Testis (tissue), 2 donors: ENCODE data around the gene ANAPC1.

Source experiments
- POLR2A ChIP-seq: fragments of 450-650 bp; IDR thresholded peaks from one replicate; pipeline ENCODE4 v1.6.1; 2017; ENCODE audit warnings: antibody characterized with exemption, mild to moderate bottlenecking, moderate library complexity
- TF ChIP-seq, protein P1 (sequence below), 3 experiments: fragments of 450-650 bp in 2 of 3; fragments of 200-600 bp in 1 of 3; sonication (generic) in 1 of 3; IDR thresholded peaks; one replicate each; pipeline ENCODE4 v1.5.1; 2016 to 2019; ENCODE audit warnings: antibody characterized with exemption in 3 of 3, mild to moderate bottlenecking in 2 of 3, moderate library complexity in 1 of 3

DNA sequence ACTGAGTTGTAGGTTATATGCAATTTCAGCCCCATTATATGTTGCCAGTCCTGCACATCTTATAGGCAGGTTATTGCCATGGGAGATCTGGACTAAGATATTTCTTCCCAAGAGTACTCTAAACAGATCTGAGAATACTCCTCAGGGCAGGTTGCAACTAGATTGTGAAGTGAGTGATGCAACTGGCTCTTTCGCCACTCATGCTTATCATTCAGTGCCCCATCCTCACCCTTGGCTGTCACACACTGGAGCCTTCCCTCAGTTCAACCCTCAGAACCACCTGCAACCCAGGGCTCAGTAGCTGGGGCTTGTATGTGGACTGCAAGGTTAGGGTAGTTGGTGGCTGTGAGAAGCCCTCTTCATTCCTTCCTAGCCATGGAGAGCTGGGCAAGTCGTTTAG, 28.6 kb upstream of the ANAPC1 start:
- TF ChIP-seq, protein P1, sequence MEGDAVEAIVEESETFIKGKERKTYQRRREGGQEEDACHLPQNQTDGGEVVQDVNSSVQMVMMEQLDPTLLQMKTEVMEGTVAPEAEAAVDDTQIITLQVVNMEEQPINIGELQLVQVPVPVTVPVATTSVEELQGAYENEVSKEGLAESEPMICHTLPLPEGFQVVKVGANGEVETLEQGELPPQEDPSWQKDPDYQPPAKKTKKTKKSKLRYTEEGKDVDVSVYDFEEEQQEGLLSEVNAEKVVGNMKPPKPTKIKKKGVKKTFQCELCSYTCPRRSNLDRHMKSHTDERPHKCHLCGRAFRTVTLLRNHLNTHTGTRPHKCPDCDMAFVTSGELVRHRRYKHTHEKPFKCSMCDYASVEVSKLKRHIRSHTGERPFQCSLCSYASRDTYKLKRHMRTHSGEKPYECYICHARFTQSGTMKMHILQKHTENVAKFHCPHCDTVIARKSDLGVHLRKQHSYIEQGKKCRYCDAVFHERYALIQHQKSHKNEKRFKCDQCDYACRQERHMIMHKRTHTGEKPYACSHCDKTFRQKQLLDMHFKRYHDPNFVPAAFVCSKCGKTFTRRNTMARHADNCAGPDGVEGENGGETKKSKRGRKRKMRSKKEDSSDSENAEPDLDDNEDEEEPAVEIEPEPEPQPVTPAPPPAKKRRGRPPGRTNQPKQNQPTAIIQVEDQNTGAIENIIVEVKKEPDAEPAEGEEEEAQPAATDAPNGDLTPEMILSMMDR (IDR thresholded peaks at IDR 0.05), result no peak
- no peak for TF ChIP-seq POLR2A
